ENCODE measurements around the gene NPIPB6.
"Not testable (repeated sequence)": the region's sequence is repeated elsewhere in the genome, so short reads cannot be mapped to it uniquely, and the experiment has no call there.

NPIPB6 gene

GRCh38 chr16:28363408-28363807 is at the start of gene NPIPB6:
Gene NPIPB6 (minus strand): TSS chr16:28363508. CDS start chr16:28362822, 686 bp downstream.
- POLR2A ChIA-PET; CTCF ChIA-PET; DNase-seq (ENCODE audit: extremely low spot score): not testable (repeated sequence)

DNA sequence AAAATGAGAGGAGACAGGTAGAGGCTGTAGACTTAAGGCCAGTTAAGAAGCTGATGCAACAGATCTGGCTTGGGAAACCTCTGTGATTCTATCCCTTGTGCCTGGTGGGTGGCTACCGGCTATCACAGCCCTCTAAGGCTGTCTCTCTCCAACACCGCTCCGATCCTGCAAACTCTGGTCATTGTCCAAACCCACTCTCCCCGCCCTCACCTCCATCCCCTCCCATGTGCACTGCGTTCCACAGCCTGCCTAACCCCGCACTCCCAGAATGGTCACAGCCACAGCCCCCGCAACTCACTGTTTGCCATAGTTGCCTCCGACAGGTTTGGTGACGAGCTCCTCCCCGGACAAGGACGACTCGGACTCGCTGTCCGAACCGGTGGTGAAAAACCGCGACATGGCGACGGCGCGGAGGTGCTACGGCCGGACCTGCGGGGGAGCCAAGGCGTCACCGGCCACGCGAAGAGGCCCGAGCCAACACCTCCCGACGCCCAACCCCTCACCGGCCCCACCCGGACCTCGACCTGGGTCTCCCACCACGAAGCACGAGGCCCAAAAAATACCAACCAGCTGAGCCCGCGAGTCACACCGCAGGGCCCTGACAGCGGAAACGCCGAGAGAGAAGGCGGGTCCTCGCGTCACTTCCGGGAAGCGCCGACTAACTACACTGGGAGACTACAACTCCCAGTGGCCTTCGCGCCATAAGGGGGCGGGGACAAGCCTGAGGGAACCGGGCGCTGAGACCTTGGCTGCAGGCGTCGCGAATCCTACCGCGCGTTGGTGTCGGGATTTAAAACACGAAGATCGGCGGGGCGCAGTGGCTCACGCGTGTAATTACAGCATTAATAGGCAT is 40.1 kb upstream of the NPIPB6 start, which contains the start of gene EIF3CL:
Gene EIF3CL (minus strand): TSS at position 622 of the 853 bp plus-strand sequence. CDS start 223 bp downstream, at position 399.
- POLR2A ChIA-PET; DNase-seq (ENCODE audit: extremely low spot score); CTCF ChIA-PET: not testable (repeated sequence)

DNA sequence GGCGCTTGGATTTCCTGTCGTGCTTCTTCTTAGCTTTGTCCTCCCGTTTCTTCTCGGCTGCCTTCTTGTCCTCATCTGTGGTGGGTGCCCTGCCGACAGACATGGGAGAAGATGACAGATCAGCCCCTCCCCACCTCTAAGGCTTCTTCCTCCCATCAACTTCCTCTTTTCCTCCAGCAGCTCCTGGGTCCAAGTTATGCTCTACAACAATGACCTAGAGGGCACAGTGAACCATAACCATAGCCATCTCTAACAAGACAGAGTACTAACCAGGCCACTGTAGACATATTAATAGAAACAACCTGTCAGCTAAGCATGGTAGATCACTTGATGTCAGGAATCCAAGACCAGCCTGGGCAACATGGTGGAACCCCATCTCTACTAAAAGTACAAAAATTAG is 28.7 kb upstream of the NPIPB6 start:
- POLR2A ChIA-PET, CTCF ChIA-PET: not testable (repeated sequence)

GRCh38 chr16:28382177-28382867 is 19.0 kb upstream of the NPIPB6 start:
- POLR2A ChIA-PET; DNase-seq (ENCODE audit: extremely low spot score); CTCF ChIA-PET: not testable (repeated sequence)

More for the DNA sequence above, 28.7 kb upstream of the NPIPB6 start:
- not testable (repeated sequence) for DNase-seq (ENCODE audit: extremely low spot score)

DNA sequence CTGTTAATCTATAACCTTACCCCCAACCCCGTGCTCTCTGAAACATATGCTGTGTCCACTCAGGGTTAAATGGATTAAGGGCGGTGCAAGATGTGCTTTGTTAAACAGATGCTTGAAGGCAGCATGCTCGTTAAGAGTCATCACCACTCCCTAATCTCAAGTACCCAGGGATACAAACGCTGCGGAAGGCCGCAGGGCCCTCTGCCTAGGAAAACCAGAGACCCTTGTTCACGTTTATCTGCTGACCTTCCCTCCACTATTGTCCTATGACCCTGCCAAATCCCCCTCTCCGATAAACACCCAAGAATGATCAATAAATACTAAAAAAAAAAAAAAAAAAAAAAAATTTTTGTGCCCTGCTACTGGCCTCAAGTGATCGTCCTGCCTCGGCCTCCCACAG is 14.5 kb upstream of the NPIPB6 start:
- CTCF ChIA-PET; POLR2A ChIA-PET; DNase-seq (ENCODE audit: extremely low spot score): not testable (repeated sequence)

DNA sequence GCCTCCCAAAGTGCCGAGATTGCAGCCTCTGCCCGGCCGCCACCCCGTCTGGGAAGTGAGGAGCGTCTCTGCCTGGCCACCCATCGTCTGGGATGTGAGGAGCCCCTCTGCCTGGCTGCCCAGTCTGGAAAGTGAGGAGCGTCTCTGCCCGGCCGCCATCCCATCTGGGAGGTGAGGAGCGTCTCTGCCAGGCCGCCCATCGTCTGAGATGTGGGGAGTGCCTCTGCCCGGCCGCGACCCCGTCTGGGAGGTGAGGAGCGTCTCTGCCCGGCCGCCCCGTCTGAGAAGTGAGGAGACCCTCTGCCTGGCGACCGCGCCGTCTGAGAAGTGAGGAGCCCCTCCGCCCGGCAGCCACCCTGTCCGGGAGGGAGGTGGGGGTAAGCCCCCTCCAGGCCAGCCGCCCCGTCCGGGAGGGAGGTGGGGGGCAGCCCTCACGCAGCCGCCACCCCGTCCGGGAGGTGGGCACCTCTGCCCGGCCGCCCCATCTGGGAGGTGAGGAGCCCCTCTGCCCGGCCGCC is 13.9 kb upstream of the NPIPB6 start:
- DNase-seq (ENCODE audit: extremely low spot score); CTCF ChIA-PET; POLR2A ChIA-PET: not testable (repeated sequence)

GRCh38 chr16:28375115-28375514 is 11.8 kb upstream of the NPIPB6 start:
- CTCF ChIA-PET = not testable (repeated sequence)

GRCh38 chr16:28374281-28374680 is 11.0 kb upstream of the NPIPB6 start:
- DNase-seq (ENCODE audit: extremely low spot score); CTCF ChIA-PET; POLR2A ChIA-PET: not testable (repeated sequence)

More at GRCh38 chr16:28375115-28375514, 11.8 kb upstream of the NPIPB6 start:
- DNase-seq (ENCODE audit: extremely low spot score); POLR2A ChIA-PET: not testable (repeated sequence)

- DNase-seq (ENCODE audit: extremely low spot score); CTCF ChIA-PET; POLR2A ChIA-PET: not testable (repeated sequence)
Measured at GRCh38 chr16:28367926-28368325, 4.6 kb upstream of the NPIPB6 start.

- POLR2A ChIA-PET; DNase-seq (ENCODE audit: extremely low spot score); CTCF ChIA-PET: not testable (repeated sequence)
Measured at GRCh38 chr16:28364268-28365173, 1.2 kb upstream of the NPIPB6 start.

DNA sequence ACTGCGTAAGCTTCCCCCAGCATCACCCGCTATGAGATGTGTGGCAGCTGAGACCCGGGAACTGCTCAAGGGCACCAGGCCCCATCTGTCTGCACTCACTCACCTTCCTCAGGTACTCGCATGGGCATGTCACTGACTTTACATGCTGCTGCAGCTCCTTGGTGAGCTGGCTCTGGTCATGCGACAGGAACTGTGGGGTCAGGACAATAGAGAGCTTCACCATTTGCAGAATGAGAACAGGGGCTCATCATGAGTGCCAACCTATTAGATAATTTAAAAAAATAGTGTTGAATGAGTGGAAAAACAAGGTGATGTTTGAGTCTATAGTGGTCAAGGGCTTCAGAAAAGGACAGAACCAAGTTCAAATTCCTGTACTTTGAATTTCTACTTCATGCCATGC is 708 bp downstream of the NPIPB6 start:
- CTCF ChIA-PET; DNase-seq (ENCODE audit: extremely low spot score); POLR2A ChIA-PET: not testable (repeated sequence)

GRCh38 chr16:28338230-28338629 is 25.1 kb downstream of the NPIPB6 start:
- POLR2A ChIA-PET; DNase-seq (ENCODE audit: extremely low spot score): not testable (repeated sequence)

DNA sequence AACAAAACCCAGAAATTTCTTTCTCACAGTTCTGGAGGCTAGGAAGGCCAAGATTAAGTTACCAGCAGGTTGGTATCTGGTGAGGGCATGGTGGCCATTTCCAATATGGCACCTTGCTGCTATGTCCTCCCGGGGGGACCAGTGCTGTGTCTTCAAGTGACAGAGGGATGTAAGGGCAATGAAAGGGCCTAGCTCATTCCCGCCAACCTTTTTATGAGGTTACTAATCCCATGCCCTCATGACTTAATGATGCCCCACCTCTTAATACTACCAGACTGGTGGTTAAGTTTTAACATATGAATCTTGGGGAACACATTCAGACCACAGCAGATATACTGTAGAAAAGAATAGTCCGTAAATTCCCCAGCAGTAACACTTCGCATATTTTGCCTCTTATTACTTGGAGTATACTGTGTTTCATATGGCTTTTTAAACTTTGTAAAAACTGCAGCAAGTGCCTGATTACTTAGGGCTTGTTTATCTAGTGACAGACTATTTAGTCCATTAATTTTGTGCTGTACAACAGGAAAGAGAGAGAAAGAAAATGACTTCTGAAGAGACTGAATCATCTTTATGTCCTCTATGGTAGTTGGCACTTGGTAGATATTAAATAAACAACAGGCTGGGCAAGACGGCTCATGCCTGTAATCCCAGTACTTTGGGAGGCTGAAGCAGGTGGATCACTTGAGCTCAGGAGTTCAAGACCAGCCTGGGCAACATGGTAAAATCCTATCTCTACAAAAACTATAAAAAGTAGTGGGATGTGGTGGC is 26.2 kb downstream of the NPIPB6 start:
- DNase-seq (ENCODE audit: extremely low spot score) = not testable (repeated sequence)

More at GRCh38 chr16:28338230-28338629, 25.1 kb downstream of the NPIPB6 start:
- CTCF ChIA-PET = not testable (repeated sequence)

GRCh38 chr16:28335678-28336077 is 27.6 kb downstream of the NPIPB6 start:
- DNase-seq (ENCODE audit: extremely low spot score); CTCF ChIA-PET: not testable (repeated sequence)

More for the DNA sequence above, 26.2 kb downstream of the NPIPB6 start:
- POLR2A ChIA-PET, CTCF ChIA-PET: not testable (repeated sequence)

DNA sequence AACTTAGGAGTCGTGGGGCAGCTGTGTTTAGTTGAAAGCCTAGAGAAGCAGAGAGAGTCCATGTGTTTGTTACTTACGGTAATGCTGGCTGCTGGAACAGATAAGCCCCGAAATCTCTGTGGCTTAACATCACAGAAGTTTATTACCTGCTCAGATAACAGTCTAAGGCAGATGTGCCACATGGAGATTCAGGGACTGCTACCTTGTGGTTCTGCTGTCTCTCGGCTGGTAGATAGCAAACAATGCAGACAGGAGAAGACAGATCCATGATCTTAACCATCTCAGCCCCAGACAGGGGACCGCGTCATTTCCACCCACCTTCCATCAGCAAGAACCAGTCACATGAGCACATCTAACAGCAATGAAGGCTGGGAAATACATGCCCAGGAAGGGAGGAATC is 30.7 kb downstream of the NPIPB6 start:
- POLR2A ChIA-PET; DNase-seq (ENCODE audit: extremely low spot score); CTCF ChIA-PET: not testable (repeated sequence)

More at GRCh38 chr16:28335678-28336077, 27.6 kb downstream of the NPIPB6 start:
- POLR2A ChIA-PET = not testable (repeated sequence)

DNA sequence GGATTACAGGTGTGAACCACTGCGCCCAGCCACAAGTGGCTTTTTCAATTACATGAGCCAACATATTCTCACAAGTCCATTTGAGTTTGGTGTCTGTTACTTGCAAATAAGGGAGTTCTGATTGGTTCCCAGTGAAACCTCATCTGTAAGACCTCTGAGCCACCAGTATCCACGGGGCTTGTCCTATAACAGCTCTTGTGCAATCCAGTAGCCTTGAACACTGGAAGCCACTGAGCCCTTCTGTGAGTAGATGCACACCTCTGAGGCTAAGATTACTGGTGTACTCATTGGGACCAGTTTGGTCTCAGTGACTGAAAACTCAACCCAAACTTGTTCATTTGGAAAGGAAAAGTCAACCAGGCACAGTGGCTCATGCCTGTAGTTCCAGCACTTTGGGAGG is 32.3 kb downstream of the NPIPB6 start:
- CTCF ChIA-PET = not testable (repeated sequence)

GRCh38 chr16:28330232-28330631 is 33.1 kb downstream of the NPIPB6 start:
- CTCF ChIA-PET; DNase-seq (ENCODE audit: extremely low spot score); POLR2A ChIA-PET: not testable (repeated sequence)

More for the DNA sequence above, 32.3 kb downstream of the NPIPB6 start:
- DNase-seq (ENCODE audit: extremely low spot score); POLR2A ChIA-PET: not testable (repeated sequence)

All from GM10248 (cell line).